Naive thymus-derived CD8-positive, alpha-beta T cell (primary cell): ENCODE results near the gene PDCD11. TPM values are rescaled to one million over a fixed set of nuclear protein-coding genes. Genes with fewer than 3 reads are reported as not detected.

Source experiments
- ATAC-seq, 2 donors: fragments of 150-1000 bp; cut with Tn5 transposase in 1 of 2; sonication (Bioruptor Pico), chemical (Tn5 transposase) in 1 of 2; 1 replicate in 1 of 2; 2 replicates in 1 of 2; pipeline ENCODE4 v1.10.0; 2021; ENCODE audit warnings: mild to moderate bottlenecking in 2 of 2, moderate library complexity in 2 of 2
- POLR2A ChIA-PET: fragments of 350-600 bp; sonication (Branson Sonifier 250); formaldehyde crosslinking; loops from one replicate; lab custom pipeline; 2021; ENCODE audit warnings: antibody characterized with exemption; lab: Charles Lee
- DNase-seq, 10 donors: peaks; one replicate each; pipeline versions ENCODE4 v3.0.0 to v3.0.0-alpha.2; 2020 to 2022
- H3K27ac Mint-ChIP-seq, 10 donors: one replicate each; pipeline ENCODE4 v1.8.0; 2020 to 2022; ENCODE audit warnings: mild to moderate bottlenecking in 10 of 10, mixed read lengths in 10 of 10, moderate library complexity in 4 of 10, inconsistent platforms in 1 of 10
- H3K27me3 Mint-ChIP-seq, 5 donors: one replicate each; pipeline ENCODE4 v1.8.0; 2021 to 2022; ENCODE audit warnings: mixed read lengths in 5 of 5
- H3K36me3 Mint-ChIP-seq, 3 donors: one replicate each; pipeline ENCODE4 v1.8.0; 2020 to 2022; ENCODE audit warnings: mixed read lengths in 3 of 3, mild to moderate bottlenecking in 2 of 3, inconsistent platforms in 1 of 3
- H3K4me1 Mint-ChIP-seq, 4 donors: one replicate each; pipeline ENCODE4 v1.8.0; 2021 to 2022; ENCODE audit warnings: mixed read lengths in 4 of 4
- H3K4me3 Mint-ChIP-seq, 10 donors: one replicate each; pipeline ENCODE4 v1.8.0; 2020 to 2022; ENCODE audit warnings: mild to moderate bottlenecking in 10 of 10, mixed read lengths in 10 of 10, moderate library complexity in 6 of 10, inconsistent platforms in 1 of 10
- H3K9me3 Mint-ChIP-seq, 9 donors: one replicate each; pipeline ENCODE4 v1.8.0; 2020 to 2022; ENCODE audit warnings: mixed read lengths in 9 of 9, mild to moderate bottlenecking in 3 of 9, inconsistent platforms in 1 of 9, moderate library complexity in 1 of 9
- polyA plus RNA-seq, 3 donors: library from polyadenylated mRNA; unstranded; fragments of 300-500 nt; fragmentation: Illumina TruSeq; gene quantifications; one replicate each; pipeline ENCODE4 v1.2.3, GENCODE V29; 2021
- total RNA-seq, 8 experiments: library from RNA in 2 of 8; stranded (reverse) in 2 of 8; gene quantifications; one replicate each; pipeline ENCODE4 v1.2.3 and lab custom pipeline; 2021 to 2026

Gene PDCD11
- total and polyA plus RNA-seq, 5 experiments from 2014 or later = 8.6 to 44.2 (median 14.9) TPM

GRCh38 chr10:103467406-103467805 is 71.0 kb downstream of the PDCD11 start:
- Mint-ChIP-seq H3K9me3 (peaks cover 0 to 1% (median 0%) of the 10 kb centered on the region in 9 donors), H3K27me3 (no peaks in the 10 kb centered on the region), H3K4me3 (no peak overlapping the region), H3K36me3 (no peaks in the 10 kb centered on the region), H3K27ac (peak overlapping the region in 5 of 10 donors; percentile 6 to 71 (median 37)), H3K4me1 (peaks cover 20 to 46% (median 34%) of the 10 kb centered on the region in 4 donors)
- POLR2A ChIA-PET = no interaction called here
- ATAC-seq = no peak
- DNase-seq = no peak

DNA sequence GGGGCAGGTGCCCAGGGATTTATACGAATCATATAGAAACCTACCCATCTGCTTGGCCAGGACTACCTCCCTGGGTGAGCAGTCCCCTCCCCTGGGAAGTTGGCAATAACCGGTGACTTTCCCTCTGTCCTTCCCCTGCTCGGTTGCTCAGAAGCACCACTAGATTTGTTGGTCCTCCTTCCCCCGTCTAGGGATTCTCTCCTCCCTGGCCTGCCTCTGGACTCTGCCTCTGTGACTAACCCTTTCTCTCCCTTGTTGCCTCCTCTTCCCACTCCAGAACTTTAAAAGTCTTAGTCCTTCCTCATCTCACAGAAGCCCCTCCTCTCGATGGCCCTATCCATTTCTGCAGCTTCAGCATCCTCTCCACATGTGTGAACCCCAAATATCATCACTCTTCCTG is 72.8 kb downstream of the PDCD11 start:
- H3K4me3 Mint-ChIP-seq = no peak overlapping the region
- POLR2A ChIA-PET = no interaction called here

GRCh38 chr10:103470761-103471653 is 74.6 kb downstream of the PDCD11 start:
- H3K27ac Mint-ChIP-seq = peak overlapping the region; percentile 71 to 97 (median 87)
- POLR2A ChIA-PET = interaction anchor here (0.6 to 2.4 kb wide), 4 partner anchors 9 to 45 kb away, joined by 3 to 18 read pairs (median 4); partner anchors contain the start of gene CALHM2
- H3K4me1 Mint-ChIP-seq = peaks cover 20 to 58% (median 37%) of the 10 kb centered on the region in 4 donors
- no peaks in the 10 kb centered on the region for H3K9me3 Mint-ChIP-seq
- ATAC-seq = peak; percentile 88 to 91
- DNase-seq = peak in 9 of 10 donors; percentile 40 to 87 (median 54)
- no peaks in the 10 kb centered on the region for H3K36me3 Mint-ChIP-seq
- no peaks in the 10 kb centered on the region for H3K27me3 Mint-ChIP-seq
- H3K4me3 Mint-ChIP-seq = peak overlapping the region; percentile 49 to 87 (median 80)

More for the DNA sequence above, 72.8 kb downstream of the PDCD11 start:
- peak overlapping the region in 7 of 10 donors; percentile 6 to 97 (median 46) for H3K27ac Mint-ChIP-seq
- peaks cover 20 to 56% (median 37%) of the 10 kb centered on the region in 4 donors for H3K4me1 Mint-ChIP-seq
- DNase-seq = peak in 1 of 10 donors; percentile 14
- H3K27me3 Mint-ChIP-seq = no peaks in the 10 kb centered on the region
- no peaks in the 10 kb centered on the region for H3K36me3 Mint-ChIP-seq
- peaks cover 0 to 1% (median 0%) of the 10 kb centered on the region in 9 donors for H3K9me3 Mint-ChIP-seq
- no peak for ATAC-seq

- H3K4me3 Mint-ChIP-seq = peak overlapping the region in 8 of 10 donors; percentile 55 to 87 (median 80)
- H3K9me3 Mint-ChIP-seq = no peaks in the 10 kb centered on the region
- peaks cover 19 to 56% (median 37%) of the 10 kb centered on the region in 4 donors for H3K4me1 Mint-ChIP-seq
- ATAC-seq (no peak), DNase-seq (peak in 1 of 10 donors; percentile 56)
- H3K27ac Mint-ChIP-seq = peak overlapping the region; percentile 63 to 97 (median 87)
- H3K27me3 Mint-ChIP-seq = no peaks in the 10 kb centered on the region
- no peaks in the 10 kb centered on the region for H3K36me3 Mint-ChIP-seq
- POLR2A ChIA-PET = interaction anchor here (0.6 to 2.4 kb wide), 4 partner anchors 8 to 46 kb away, joined by 3 to 18 read pairs (median 4); partner anchors contain the start of gene CALHM2
These were observed 75.6 kb downstream of the PDCD11 start for GRCh38 chr10:103472005-103472404.

DNA sequence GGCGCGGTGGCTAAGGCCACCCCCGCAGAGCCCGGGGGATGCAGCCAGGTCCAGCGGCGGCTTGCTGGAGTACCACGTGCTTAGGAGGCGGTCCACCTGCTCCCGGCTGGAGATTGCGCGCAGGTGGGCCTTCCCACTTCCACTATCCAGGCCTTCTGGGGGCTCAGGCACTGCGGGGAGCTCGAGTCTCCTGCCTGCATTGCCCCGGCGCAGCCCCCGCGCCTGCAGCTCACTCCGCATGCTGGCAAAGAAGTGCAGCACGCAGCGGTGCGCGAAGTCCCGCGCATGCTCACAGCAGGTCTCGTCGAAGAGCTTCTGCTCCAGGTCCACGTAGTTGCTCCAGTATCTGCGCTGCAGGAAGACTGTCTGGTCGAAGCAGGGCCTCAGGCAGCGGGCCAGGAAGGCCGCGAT is 76.8 kb downstream of the PDCD11 start:
- DNase-seq (no peak), ATAC-seq (no peak)
- H3K27me3 Mint-ChIP-seq = no peaks in the 10 kb centered on the region
- H3K27ac Mint-ChIP-seq = peak overlapping the region in 4 of 10 donors; percentile 31 to 91 (median 48)
- no peaks in the 10 kb centered on the region for H3K36me3 Mint-ChIP-seq
- POLR2A ChIA-PET = interaction anchor here (0.8 kb wide), 1 partner anchor 24 kb away, joined by 3 read pairs; no protein-coding TSS in a partner anchor
- no peak overlapping the region for H3K4me3 Mint-ChIP-seq
- H3K4me1 Mint-ChIP-seq = peaks cover 19 to 46% (median 34%) of the 10 kb centered on the region in 4 donors
- H3K9me3 Mint-ChIP-seq = no peaks in the 10 kb centered on the region

DNA sequence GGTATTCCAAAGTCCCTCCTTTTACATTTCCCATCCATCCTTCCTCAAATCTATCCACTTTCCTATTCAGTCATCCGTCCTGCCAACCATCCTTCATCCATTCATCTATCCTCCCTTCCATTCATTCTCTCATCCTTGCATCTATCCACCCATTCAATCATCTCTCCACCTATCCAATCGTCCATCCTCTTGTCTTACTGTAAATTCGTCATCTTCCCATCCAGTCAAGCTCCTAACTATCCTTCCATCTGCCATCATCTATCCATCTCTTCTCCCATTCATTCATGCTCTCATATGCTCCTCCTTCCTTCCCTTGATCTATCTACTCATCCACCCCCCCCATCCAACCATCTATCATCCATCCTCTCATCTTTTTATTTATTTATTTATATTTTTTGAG is 77.7 kb downstream of the PDCD11 start:
- no peaks in the 10 kb centered on the region for H3K27me3 Mint-ChIP-seq
- no peak for ATAC-seq
- peaks cover 19 to 45% (median 33%) of the 10 kb centered on the region in 4 donors for H3K4me1 Mint-ChIP-seq
- no peaks in the 10 kb centered on the region for H3K36me3 Mint-ChIP-seq
- peak overlapping the region in 1 of 10 donors; percentile 5 for H3K4me3 Mint-ChIP-seq
- H3K27ac Mint-ChIP-seq = peak overlapping the region in 4 of 10 donors; percentile 23 to 91 (median 44)
- POLR2A ChIA-PET = interaction anchor here (0.6 kb wide), 1 partner anchor 25 kb away, joined by 3 read pairs; no protein-coding TSS in a partner anchor
- DNase-seq = no peak
- no peaks in the 10 kb centered on the region for H3K9me3 Mint-ChIP-seq

DNA sequence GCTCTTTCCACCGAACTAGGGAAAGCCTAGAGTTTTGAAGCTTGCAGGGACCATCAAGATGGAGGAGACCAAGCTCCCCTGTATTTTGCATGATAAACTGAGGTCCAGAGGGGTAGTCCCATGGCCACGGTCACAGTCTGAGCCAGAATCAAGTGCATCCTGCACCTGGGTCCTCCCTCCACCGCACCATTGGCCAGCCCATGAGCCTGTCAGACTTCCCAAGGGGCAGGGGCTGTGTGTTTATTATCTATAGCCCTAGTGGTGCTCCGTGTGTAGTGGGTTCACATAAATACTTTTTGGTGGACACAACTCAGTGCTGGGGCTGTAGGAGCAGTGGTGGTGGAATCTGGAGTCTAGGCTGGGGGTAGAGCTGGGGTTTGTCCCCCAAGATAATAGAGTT is 79.0 kb downstream of the PDCD11 start:
- DNase-seq (no peak), ATAC-seq (no peak)
- POLR2A ChIA-PET = interaction anchor here (1.1 kb wide), 1 partner anchor 24 kb away, joined by 6 read pairs; the partner anchor contains the start of gene CALHM2
- Mint-ChIP-seq H3K9me3 (no peaks in the 10 kb centered on the region), H3K36me3 (no peaks in the 10 kb centered on the region), H3K4me3 (no peak overlapping the region), H3K27ac (peak overlapping the region in 3 of 10 donors; percentile 25 to 56 (median 43)), H3K4me1 (peaks cover 14 to 31% (median 22%) of the 10 kb centered on the region in 4 donors), H3K27me3 (no peaks in the 10 kb centered on the region)

DNA sequence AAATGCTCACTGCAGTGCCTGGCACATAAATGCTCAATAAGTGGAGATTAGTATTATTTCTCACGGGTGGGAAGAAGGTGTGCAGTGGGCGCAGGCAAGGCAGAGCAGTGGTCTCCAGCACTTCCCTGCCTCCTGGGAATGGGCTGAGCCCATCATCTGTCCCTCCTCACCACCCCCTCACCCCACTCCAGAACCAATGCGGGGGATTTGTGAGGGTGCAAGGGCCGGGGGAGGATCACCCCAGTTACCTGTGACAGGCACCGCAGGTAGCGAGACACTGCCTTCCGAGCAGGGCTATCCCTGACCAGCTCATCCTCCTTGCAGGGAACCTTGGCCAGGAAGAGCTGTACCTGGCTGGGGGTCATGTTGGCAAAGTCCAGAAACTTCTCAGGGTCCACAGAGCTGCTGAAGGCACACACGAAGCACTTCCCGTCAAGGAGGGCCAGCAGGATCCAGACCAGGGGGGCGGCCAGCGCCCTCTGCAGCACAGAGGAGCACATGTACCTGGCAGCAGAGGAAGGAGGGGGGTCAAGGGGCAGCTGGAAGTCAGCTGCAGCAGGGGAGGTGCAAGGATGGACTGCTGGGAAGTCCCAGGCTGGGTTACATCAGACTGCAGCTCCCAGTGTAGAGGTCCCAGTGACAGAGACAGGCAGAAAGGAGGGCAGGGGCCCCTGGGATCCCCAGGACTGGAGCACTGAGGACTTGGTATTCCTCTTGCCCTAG is 79.8 kb downstream of the PDCD11 start:
- DNase-seq (peak in 1 of 10 donors; percentile 48), ATAC-seq (peak in 1 of 2 donors; percentile 33)
- no peaks in the 10 kb centered on the region for H3K27me3 Mint-ChIP-seq
- peaks cover 8 to 23% (median 14%) of the 10 kb centered on the region in 4 donors for H3K4me1 Mint-ChIP-seq
- H3K27ac Mint-ChIP-seq = peak overlapping the region in 1 of 10 donors; percentile 59
- POLR2A ChIA-PET = no interaction called here
- H3K9me3 Mint-ChIP-seq = no peaks in the 10 kb centered on the region
- H3K4me3 Mint-ChIP-seq = no peak overlapping the region
- no peaks in the 10 kb centered on the region for H3K36me3 Mint-ChIP-seq

GRCh38 chr10:103478671-103479070 is 82.2 kb downstream of the PDCD11 start:
- H3K36me3 Mint-ChIP-seq = no peaks in the 10 kb centered on the region
- peak in 1 of 10 donors; percentile 21 for DNase-seq
- ATAC-seq = no peak
- POLR2A ChIA-PET = no interaction called here
- H3K27ac Mint-ChIP-seq = no peak overlapping the region
- peaks cover 4 to 8% (median 6%) of the 10 kb centered on the region in 4 donors for H3K4me1 Mint-ChIP-seq
- H3K9me3 Mint-ChIP-seq = no peaks in the 10 kb centered on the region
- no peak overlapping the region for H3K4me3 Mint-ChIP-seq
- no peaks in the 10 kb centered on the region for H3K27me3 Mint-ChIP-seq

- peaks cover 4 to 8% (median 6%) of the 10 kb centered on the region in 4 donors for H3K4me1 Mint-ChIP-seq
- POLR2A ChIA-PET = no interaction called here
- H3K36me3 Mint-ChIP-seq = no peaks in the 10 kb centered on the region
These were observed 82.7 kb downstream of the PDCD11 start, which contains the start of gene CALHM3 for GRCh38 chr10:103479135-103479534. Gene CALHM3, minus strand, starts transcription at chr10:103479240. Its CDS starts 208 bp downstream, at chr10:103479032.

DNA sequence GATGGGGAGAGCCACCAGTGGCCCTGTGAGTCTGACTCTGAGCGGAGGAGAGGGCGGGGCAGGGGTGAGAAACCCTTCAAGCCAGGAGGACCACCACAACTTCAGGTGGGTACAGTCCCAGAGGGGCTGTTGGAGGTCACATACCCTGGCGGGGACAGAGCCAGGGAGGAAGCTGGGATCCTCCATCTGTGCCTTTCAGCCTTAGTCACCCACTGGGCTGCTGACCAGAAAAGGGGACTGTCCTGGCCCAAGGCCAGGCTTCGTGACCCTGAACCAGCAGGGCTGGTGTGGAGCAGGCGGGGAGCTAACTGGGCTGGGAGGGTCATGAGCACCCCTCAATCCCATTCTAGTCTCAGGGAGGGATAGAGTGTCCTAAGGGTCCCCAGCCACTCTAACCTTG is 84.1 kb downstream of the PDCD11 start:
- Mint-ChIP-seq H3K9me3 (no peaks in the 10 kb centered on the region), H3K4me1 (peaks cover 4 to 8% (median 5%) of the 10 kb centered on the region in 4 donors), H3K4me3 (no peak overlapping the region), H3K36me3 (no peaks in the 10 kb centered on the region), H3K27me3 (no peaks in the 10 kb centered on the region), H3K27ac (no peak overlapping the region)
- peak in 1 of 10 donors; percentile 59 for DNase-seq
- POLR2A ChIA-PET = interaction anchor here (0.9 to 1.0 kb wide), 2 partner anchors 9 to 29 kb away, joined by 3 to 4 read pairs; no protein-coding TSS in a partner anchor
- ATAC-seq = no peak

More at GRCh38 chr10:103479135-103479534, 82.7 kb downstream of the PDCD11 start, which contains the start of gene CALHM3:
- ATAC-seq (no peak), DNase-seq (peak in 1 of 10 donors; percentile 37)
- Mint-ChIP-seq H3K27me3 (no peaks in the 10 kb centered on the region), H3K4me3 (no peak within 1 kb of the TSS), H3K9me3 (no peaks in the 10 kb centered on the region), H3K27ac (peak within 1 kb of the TSS in 1 of 10 donors; percentile 62)
